RWPE2 (cell line): ENCODE data around the gene DUSP23.

Source experiments
- ATAC-seq: fragments of 200-7000 bp; cut with Tn5 transposase; 3 replicates; pipeline ENCODE4 v1.9.1; 2021; ENCODE audit warnings: low read depth
- DNase-seq: peaks from one replicate; pipeline ENCODE4 v3.0.0-alpha.2; 2020; ENCODE audit warnings: low spot score
- H3K27ac ChIP-seq: fragments of 450-650 bp; 2 replicates; pipeline ENCODE4 v1.5.1; 2017; ENCODE audit warnings: mild to moderate bottlenecking; ENCODE audit not compliant: poor library complexity, severe bottlenecking
- H3K27me3 ChIP-seq: fragments of 250-450 bp; sonication (Bioruptor Pico); 2 replicates; pipeline ENCODE4 v1.5.1; 2021; ENCODE audit warnings: mild to moderate bottlenecking, moderate library complexity; ENCODE audit not compliant: insufficient read depth, poor library complexity, severe bottlenecking
- H3K36me3 ChIP-seq: fragments of 250-450 bp; sonication (Bioruptor Pico); 2 replicates; pipeline ENCODE4 v1.5.1; 2020; ENCODE audit warnings: low read depth, mild to moderate bottlenecking, moderate library complexity
- H3K4me1 ChIP-seq: fragments of 250-450 bp; sonication (Bioruptor Pico); 2 replicates; pipeline ENCODE4 v1.5.1; 2021; ENCODE audit warnings: mild to moderate bottlenecking, moderate library complexity; ENCODE audit not compliant: insufficient read depth, poor library complexity, severe bottlenecking
- H3K4me3 ChIP-seq: fragments of 250-450 bp; sonication (Bioruptor Pico); 2 replicates; pipeline ENCODE4 v1.5.1; 2021; ENCODE audit warnings: mild to moderate bottlenecking, moderate library complexity; ENCODE audit not compliant: severe bottlenecking
- H3K9me3 ChIP-seq: fragments of 250-450 bp; sonication (Bioruptor Pico); 2 replicates; pipeline ENCODE4 v1.5.1; 2021; ENCODE audit warnings: mild to moderate bottlenecking, moderate library complexity; ENCODE audit not compliant: severe bottlenecking
- CTCF ChIP-seq: fragments of 450-650 bp; IDR thresholded peaks from one replicate; pipeline ENCODE4 v1.5.1; 2017; ENCODE audit warnings: mild to moderate bottlenecking, moderate library complexity; ENCODE audit not compliant: poor library complexity, severe bottlenecking

DUSP23 gene

GRCh38 chr1:159791031-159791430 lies 10.3 kb downstream of the DUSP23 start:
- ATAC-seq, result no peak
- Histone ChIP-seq H3K9me3 (no peaks in the 10 kb centered on the region), H3K4me1 (peaks cover 9% of the 10 kb centered on the region), H3K4me3 (no peak overlapping the region), H3K27me3 (no peaks in the 10 kb centered on the region), H3K36me3 (no peaks in the 10 kb centered on the region), H3K27ac (no peak overlapping the region)
- no peak for TF ChIP-seq CTCF
- no peak for DNase-seq

- no peak overlapping the region for H3K4me3 ChIP-seq
- H3K9me3 ChIP-seq, result no peaks in the 10 kb centered on the region
- TF ChIP-seq CTCF, result no peak
- no peak for ATAC-seq
- peaks cover 8% of the 10 kb centered on the region for H3K4me1 ChIP-seq
- H3K27ac ChIP-seq, result no peak overlapping the region
- no peaks in the 10 kb centered on the region for H3K36me3 ChIP-seq
- no peak for DNase-seq
- H3K27me3 ChIP-seq, result no peaks in the 10 kb centered on the region
These were observed 10.7 kb downstream of the DUSP23 start for GRCh38 chr1:159791461-159791860.

- Histone ChIP-seq H3K36me3 (no peaks in the 10 kb centered on the region), H3K4me3 (no peak overlapping the region), H3K27me3 (no peaks in the 10 kb centered on the region), H3K9me3 (no peaks in the 10 kb centered on the region), H3K27ac (no peak overlapping the region), H3K4me1 (no peaks in the 10 kb centered on the region)
- TF ChIP-seq CTCF, result no peak
- DNase-seq, result no peak
- no peak for ATAC-seq
These were observed 14.8 kb downstream of the DUSP23 start for GRCh38 chr1:159795534-159795933.

- Histone ChIP-seq H3K4me3 (no peak overlapping the region), H3K4me1 (no peaks in the 10 kb centered on the region), H3K27me3 (no peaks in the 10 kb centered on the region), H3K36me3 (no peaks in the 10 kb centered on the region), H3K9me3 (no peaks in the 10 kb centered on the region), H3K27ac (no peak overlapping the region)
- peak; percentile 82 for TF ChIP-seq CTCF
- no peak for DNase-seq
- ATAC-seq, result peak; percentile 89
These were observed 18.1 kb downstream of the DUSP23 start for GRCh38 chr1:159798893-159799292.

GRCh38 chr1:159799446-159799985 lies 18.8 kb downstream of the DUSP23 start:
- Histone ChIP-seq H3K36me3 (no peaks in the 10 kb centered on the region), H3K9me3 (no peaks in the 10 kb centered on the region), H3K27ac (no peak overlapping the region), H3K4me1 (no peaks in the 10 kb centered on the region), H3K4me3 (no peak overlapping the region), H3K27me3 (no peaks in the 10 kb centered on the region)
- no peak for TF ChIP-seq CTCF
- DNase-seq (no peak), ATAC-seq (no peak)
